Measurements from ENCODE around the gene KRTAP2-3.

- TF ChIP-seq, protein P1, sequence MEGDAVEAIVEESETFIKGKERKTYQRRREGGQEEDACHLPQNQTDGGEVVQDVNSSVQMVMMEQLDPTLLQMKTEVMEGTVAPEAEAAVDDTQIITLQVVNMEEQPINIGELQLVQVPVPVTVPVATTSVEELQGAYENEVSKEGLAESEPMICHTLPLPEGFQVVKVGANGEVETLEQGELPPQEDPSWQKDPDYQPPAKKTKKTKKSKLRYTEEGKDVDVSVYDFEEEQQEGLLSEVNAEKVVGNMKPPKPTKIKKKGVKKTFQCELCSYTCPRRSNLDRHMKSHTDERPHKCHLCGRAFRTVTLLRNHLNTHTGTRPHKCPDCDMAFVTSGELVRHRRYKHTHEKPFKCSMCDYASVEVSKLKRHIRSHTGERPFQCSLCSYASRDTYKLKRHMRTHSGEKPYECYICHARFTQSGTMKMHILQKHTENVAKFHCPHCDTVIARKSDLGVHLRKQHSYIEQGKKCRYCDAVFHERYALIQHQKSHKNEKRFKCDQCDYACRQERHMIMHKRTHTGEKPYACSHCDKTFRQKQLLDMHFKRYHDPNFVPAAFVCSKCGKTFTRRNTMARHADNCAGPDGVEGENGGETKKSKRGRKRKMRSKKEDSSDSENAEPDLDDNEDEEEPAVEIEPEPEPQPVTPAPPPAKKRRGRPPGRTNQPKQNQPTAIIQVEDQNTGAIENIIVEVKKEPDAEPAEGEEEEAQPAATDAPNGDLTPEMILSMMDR (IDR thresholded peaks at IDR 0.05), result no peak
- no peak for TF ChIP-seq POLR2A (IDR thresholded peaks at IDR 0.05)
Observed at GRCh38 chr17:41026715-41027471, 33.0 kb downstream of the KRTAP2-3 start, which contains the start of gene KRTAP1-5.
